Fibroblast of the aortic adventitia (primary cell): ENCODE results near the gene DUSP14. TPM values are rescaled to one million over a fixed set of nuclear protein-coding genes. Genes with fewer than 3 reads are reported as not detected.

Experiments used
- DNase-seq: peaks from one replicate; pipeline ENCODE4 v3.0.0-alpha.2; 2010; ENCODE audit warnings: low read depth
- H3K4me3 ChIP-seq: 2 replicates; pipeline ENCODE4 v1.5.1; 2011; ENCODE audit warnings: low read depth, mild to moderate bottlenecking, control low read depth, low read length, moderate library complexity
- total RNA-seq: library from RNA; depleted of rRNA; stranded (reverse); fragments of >200 nt; gene quantifications from 2 replicates; pipeline ENCODE4 v1.2.3, GENCODE V29; 2012; ENCODE audit warnings: low replicate concordance
- TF ChIP-seq, protein P1 (sequence below): IDR thresholded peaks from 2 replicates; pipeline ENCODE4 v1.5.1; 2011; ENCODE audit warnings: mild to moderate bottlenecking, low read length, control low read depth, inconsistent platforms; ENCODE audit not compliant: insufficient read depth

DUSP14 gene
- total RNA-seq, 1 donor: 52.8 TPM

DNA sequence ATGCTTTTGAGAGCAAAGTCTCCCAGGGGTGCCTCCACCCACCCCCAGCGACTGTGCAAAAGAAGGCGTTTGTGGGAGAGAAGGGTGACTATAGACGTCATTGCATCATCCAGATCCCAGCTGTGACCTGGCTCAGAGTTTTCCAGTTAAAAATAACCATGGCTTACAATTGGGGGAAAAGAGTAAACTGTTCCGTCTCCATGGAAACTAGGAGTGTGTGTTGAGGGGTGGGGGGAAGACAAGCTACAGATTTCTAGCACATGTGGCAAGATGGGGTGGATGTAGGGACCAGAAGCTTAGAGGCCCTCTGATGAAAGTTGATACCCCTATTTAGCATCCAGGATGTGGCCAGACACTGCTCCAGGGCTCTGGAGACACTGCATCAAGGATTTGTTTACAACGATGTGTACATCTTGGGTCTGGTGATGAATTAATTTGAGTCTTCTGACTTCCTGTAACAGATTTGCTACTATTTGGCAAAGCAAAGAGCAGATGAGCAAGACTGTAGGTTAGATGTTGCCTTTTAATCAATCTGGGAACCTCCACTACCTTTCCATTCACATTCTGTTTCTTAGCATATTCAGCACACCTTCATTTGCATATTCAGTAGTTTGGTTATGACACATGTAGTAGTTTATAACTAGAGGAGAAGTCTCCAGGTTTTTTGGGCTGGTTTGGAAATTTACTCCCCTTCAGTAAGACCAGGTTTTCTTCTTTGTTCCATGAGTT, 6.2 kb upstream of the DUSP14 start:
- TF ChIP-seq, protein P1, sequence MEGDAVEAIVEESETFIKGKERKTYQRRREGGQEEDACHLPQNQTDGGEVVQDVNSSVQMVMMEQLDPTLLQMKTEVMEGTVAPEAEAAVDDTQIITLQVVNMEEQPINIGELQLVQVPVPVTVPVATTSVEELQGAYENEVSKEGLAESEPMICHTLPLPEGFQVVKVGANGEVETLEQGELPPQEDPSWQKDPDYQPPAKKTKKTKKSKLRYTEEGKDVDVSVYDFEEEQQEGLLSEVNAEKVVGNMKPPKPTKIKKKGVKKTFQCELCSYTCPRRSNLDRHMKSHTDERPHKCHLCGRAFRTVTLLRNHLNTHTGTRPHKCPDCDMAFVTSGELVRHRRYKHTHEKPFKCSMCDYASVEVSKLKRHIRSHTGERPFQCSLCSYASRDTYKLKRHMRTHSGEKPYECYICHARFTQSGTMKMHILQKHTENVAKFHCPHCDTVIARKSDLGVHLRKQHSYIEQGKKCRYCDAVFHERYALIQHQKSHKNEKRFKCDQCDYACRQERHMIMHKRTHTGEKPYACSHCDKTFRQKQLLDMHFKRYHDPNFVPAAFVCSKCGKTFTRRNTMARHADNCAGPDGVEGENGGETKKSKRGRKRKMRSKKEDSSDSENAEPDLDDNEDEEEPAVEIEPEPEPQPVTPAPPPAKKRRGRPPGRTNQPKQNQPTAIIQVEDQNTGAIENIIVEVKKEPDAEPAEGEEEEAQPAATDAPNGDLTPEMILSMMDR: no peak
- H3K4me3 ChIP-seq: no peak overlapping the region

DNA sequence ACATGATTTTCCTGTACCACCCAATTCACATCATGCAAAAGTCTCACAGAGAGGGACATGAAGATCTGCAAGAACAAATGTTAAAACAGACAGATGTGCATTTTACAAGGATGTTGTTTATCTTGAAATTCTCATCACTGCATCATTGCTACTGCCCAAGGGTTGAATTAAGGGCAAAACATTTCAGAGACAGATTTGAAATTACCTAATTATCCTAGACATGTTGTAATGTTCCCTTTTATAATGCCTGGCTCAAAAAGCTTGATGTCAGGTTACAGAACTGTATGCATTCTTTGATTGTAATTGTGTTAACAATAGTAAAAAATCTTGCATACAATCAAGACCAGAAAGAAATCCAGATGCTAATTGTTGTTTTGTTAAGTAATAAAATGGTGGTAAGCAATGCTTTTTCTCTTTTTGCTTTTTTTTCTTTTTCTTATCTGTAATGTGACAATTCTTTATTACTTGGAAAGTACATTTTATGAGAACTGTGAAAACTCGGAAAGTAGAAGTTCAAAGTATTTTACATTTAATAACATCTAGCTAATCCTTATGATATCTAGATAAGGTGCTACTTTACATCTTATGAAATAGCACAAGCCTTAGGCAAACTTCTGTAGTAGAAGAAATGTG, 3.6 kb upstream of the DUSP14 start:
- no peak overlapping the region for H3K4me3 ChIP-seq
- DNase-seq: no peak
- TF ChIP-seq, protein P1: no peak

More for the DNA sequence above, 6.2 kb upstream of the DUSP14 start:
- peak; percentile 86 for DNase-seq

DNA sequence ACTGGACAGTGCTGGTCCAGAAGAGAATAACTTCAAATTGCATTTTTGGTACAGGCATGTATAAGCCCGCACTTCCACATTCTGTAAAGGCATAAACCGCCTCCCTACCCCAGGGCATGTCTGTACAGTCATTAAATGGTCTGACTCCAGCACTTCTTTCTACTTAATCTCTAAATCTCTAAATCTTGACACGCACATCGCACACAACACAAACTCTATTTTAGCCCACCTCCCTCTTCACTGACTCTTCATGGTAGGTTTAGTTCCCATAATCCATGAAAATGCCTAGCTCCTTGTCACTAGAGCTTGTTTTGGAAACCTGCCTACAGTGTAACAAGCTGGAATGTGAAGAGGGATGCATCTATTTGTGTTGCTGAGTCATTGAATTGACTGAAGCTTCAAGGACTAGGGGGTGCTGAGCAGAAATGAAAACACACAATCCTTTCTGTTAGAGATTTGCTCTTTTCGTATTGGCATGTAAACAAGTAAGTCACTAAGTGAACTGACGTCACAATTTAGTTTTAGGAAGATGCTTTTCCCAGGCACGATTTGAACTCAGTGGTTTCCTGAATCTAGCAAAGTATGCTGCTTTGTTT, 1.6 kb upstream of the DUSP14 start:
- peak overlapping the region; percentile 84 for H3K4me3 ChIP-seq
- DNase-seq: peak; percentile 94
- TF ChIP-seq, protein P1: no peak

DNA sequence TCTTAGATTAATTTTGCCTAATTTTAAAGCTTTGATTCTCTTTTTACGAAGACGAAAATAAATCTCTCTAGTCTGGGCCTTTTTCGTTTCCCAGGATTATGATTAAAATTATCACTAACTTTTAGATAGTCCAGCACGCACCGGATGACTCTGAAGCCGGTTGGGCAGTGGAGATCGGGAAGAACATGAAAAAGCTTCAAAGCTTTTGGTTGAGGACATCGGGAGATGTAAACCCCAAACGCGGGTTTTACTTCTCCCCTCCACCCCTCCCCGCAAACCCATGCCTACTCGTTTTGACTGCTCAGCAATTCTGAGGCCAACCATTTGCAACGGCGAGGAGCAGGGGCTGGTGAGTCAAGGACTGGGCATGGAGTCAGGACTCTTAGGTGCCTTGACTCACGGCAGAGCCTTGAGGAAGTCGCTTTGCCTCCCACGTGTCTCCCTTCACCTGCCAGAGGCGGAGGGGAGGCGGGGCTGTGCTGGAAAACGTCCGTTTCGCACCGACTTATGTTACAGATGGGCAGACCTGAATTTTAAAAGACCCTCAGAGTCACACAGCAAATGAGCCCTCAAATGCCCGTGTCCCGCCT, 989 bp upstream of the DUSP14 start:
- DNase-seq: peak; percentile 92
- TF ChIP-seq, protein P1: no peak
- peak overlapping the region; percentile 84 for H3K4me3 ChIP-seq

DNA sequence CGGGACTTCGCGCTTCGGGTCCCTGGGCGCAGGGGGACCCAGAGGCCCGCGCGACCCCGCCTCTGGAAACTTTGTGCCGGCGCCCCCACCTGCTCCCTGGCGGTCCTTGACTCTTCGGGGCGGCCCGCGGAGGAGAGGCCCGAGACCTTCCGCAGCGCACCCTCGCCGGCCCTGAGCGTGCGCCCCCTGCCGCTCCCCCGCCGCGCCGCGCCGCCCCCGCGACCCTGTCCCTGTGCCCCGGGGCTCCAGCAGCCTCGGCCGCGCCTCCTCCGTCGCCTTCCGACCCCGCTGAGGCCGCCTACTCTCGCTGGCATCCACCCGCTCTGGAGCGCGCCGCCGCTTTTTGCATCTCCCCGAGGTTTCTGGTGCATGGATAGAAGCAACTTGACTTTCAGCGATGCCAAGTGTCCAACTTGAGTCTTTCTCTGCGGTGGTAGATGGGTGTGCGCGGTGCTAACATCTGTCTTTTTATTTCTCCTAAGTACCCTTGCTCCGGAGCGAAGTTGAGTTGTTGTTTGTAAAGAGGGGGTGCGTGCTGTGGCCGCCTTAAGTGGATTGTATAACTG, 414 bp downstream of the DUSP14 start:
- TF ChIP-seq, protein P1: no peak
- DNase-seq: peak; percentile 48

More for the DNA sequence above, 414 bp downstream of the DUSP14 start:
- H3K4me3 ChIP-seq: peak overlapping the region; percentile 84
